Measurements from ENCODE around the gene ZNF12. TPM values are rescaled to one million over a fixed set of nuclear protein-coding genes. Genes with fewer than 3 reads are reported as not detected.

The ZNF12 gene
- total and polyA plus RNA-seq, 2 donors (not counting 1 experiment from before 2014, with no cell fraction given), result 15.9 to 17.8 TPM

DNA sequence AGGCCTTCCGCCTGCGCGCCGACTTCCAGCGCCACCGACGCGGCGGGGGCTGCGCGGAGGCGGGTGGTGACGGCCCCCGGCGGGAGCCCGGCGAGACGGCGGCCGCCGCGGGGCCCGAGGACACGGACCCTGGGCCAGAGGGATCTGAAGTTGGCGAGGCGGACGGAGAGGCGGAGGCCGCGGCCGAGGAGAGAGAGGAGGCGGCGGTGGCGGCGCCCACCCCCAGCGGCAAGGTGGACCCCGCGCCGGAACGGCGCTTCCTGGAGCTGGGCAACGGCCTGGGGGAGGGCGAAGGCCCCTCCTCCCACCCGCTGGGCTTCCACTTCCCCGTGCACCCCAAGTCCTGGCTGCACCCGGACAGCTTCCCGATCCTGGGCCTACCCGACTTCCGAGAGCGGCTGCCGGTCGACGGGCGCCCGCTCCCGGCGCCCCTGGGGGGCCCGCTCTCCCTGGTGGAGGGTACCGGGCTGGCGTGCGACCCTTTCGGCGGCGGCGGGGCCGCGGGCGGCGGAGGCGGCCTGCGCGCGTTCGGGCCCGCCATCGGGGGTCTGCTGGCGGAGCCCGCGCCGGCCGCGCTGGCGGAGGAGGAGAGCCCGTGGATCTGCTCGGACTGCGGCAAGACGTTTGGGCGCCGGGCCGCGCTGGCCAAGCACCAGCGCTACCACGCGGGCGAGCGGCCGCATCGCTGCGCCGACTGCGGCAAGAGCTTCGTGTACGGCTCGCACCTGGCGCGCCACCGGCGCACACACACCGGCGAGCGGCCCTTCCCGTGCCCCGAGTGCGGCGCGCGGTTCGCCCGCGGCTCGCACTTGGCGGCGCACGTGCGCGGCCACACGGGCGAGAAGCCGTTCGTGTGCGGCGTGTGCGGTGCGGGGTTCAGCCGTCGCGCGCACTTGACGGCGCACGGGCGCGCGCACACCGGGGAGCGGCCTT, 53.4 kb downstream of the ZNF12 start:
- no peak overlapping the region for H2AFZ ChIP-seq (ENCODE audit: low read length)
- no peak for DNase-seq (ENCODE audit: low read depth in 2 of 2)
- H3K4me3 ChIP-seq (replicated peaks in 1 of 4; ENCODE audit: control extremely low read depth in 1 of 4, insufficient read depth in 1 of 4, low read depth in 3 of 4, low read length in 4 of 4), result no peak overlapping the region
- no peak overlapping the region for H3K4me2 ChIP-seq (ENCODE audit: extremely low read depth, insufficient read depth, low read length)
- H3K79me2 ChIP-seq (ENCODE audit: control insufficient read depth, insufficient read depth, low read length), result no peaks in the 10 kb centered on the region
- no peaks in the 10 kb centered on the region for H3K4me1 ChIP-seq (ENCODE audit: control insufficient read depth, extremely low read depth, insufficient read depth, low read length)
- H3K9ac ChIP-seq (ENCODE audit: insufficient read depth, low read length), result no peak overlapping the region
- no peak overlapping the region for H3K27ac ChIP-seq (ENCODE audit: insufficient read depth, low read length)
- no peaks in the 10 kb centered on the region for H3K27me3 ChIP-seq (ENCODE audit: control insufficient read depth, insufficient read depth, low read length)
- TF ChIP-seq CTCF (conservative IDR thresholded peaks at IDR 0.05 in 1 of 2, IDR thresholded peaks at IDR 0.05 in 1 of 2; ENCODE audit: low read depth in 1 of 2, low read length in 2 of 2), result no peak
- peaks cover 20% of the 10 kb centered on the region for H3K36me3 ChIP-seq (ENCODE audit: control insufficient read depth, insufficient read depth, low read length)
- no peaks in the 10 kb centered on the region for H3K9me3 ChIP-seq (ENCODE audit: control insufficient read depth, insufficient read depth, low read depth, low read length)
- H4K20me1 ChIP-seq (ENCODE audit: control insufficient read depth, extremely low read depth, insufficient read depth, low read length), result no peaks in the 10 kb centered on the region

DNA sequence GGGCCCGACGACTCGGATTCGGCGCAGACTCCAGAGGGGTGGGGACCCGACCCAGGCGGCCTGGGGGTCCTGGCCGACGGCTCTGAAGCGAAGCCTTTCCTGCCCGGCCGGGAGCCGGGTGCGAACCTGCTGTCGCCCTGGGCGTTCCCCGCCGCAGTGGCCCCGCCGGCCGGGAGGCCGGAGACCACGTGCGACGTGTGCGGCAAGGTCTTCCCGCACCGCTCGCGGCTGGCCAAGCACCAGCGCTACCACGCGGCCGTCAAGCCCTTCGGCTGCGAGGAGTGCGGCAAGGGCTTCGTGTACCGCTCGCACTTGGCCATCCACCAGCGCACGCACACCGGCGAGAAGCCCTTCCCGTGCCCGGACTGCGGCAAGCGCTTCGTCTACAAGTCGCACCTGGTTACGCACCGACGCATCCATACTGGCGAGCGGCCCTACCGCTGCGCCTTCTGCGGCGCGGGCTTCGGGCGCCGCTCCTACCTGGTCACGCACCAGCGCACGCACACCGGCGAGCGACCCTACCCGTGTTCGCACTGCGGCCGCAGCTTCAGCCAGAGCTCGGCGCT, 54.2 kb downstream of the ZNF12 start:
- H3K27ac ChIP-seq (ENCODE audit: insufficient read depth, low read length), result no peak overlapping the region
- no peak for DNase-seq (ENCODE audit: low read depth in 2 of 2)
- no peak overlapping the region for H3K4me3 ChIP-seq (replicated peaks in 1 of 4; ENCODE audit: control extremely low read depth in 1 of 4, insufficient read depth in 1 of 4, low read depth in 3 of 4, low read length in 4 of 4)
- TF ChIP-seq EZH2 (IDR thresholded peaks at IDR 0.05; ENCODE audit: low read length, missing control alignments) (no peak), CTCF (conservative IDR thresholded peaks at IDR 0.05 in 1 of 2, IDR thresholded peaks at IDR 0.05 in 1 of 2; ENCODE audit: low read depth in 1 of 2, low read length in 2 of 2) (no peak)
- H3K4me2 ChIP-seq (ENCODE audit: extremely low read depth, insufficient read depth, low read length), result no peak overlapping the region
- no peaks in the 10 kb centered on the region for H4K20me1 ChIP-seq (ENCODE audit: control insufficient read depth, extremely low read depth, insufficient read depth, low read length)
- H3K36me3 ChIP-seq (ENCODE audit: control insufficient read depth, insufficient read depth, low read length), result peaks cover 26% of the 10 kb centered on the region
- H2AFZ ChIP-seq (ENCODE audit: low read length), result no peak overlapping the region
- no peaks in the 10 kb centered on the region for H3K9me3 ChIP-seq (ENCODE audit: control insufficient read depth, insufficient read depth, low read depth, low read length)
- no peaks in the 10 kb centered on the region for H3K27me3 ChIP-seq (ENCODE audit: control insufficient read depth, insufficient read depth, low read length)
- H3K4me1 ChIP-seq (ENCODE audit: control insufficient read depth, extremely low read depth, insufficient read depth, low read length), result no peaks in the 10 kb centered on the region
- no peaks in the 10 kb centered on the region for H3K79me2 ChIP-seq (ENCODE audit: control insufficient read depth, insufficient read depth, low read length)
- no peak overlapping the region for H3K9ac ChIP-seq (ENCODE audit: insufficient read depth, low read length)

GRCh38 chr7:6651851-6652445, 54.8 kb downstream of the ZNF12 start:
- no peaks in the 10 kb centered on the region for H3K4me1 ChIP-seq (ENCODE audit: control insufficient read depth, extremely low read depth, insufficient read depth, low read length)
- TF ChIP-seq EZH2 (IDR thresholded peaks at IDR 0.05; ENCODE audit: low read length, missing control alignments) (no peak), CTCF (conservative IDR thresholded peaks at IDR 0.05 in 1 of 2, IDR thresholded peaks at IDR 0.05 in 1 of 2; ENCODE audit: low read depth in 1 of 2, low read length in 2 of 2) (no peak)
- peaks cover 26% of the 10 kb centered on the region for H3K36me3 ChIP-seq (ENCODE audit: control insufficient read depth, insufficient read depth, low read length)
- H3K9ac ChIP-seq (ENCODE audit: insufficient read depth, low read length), result no peak overlapping the region
- no peaks in the 10 kb centered on the region for H4K20me1 ChIP-seq (ENCODE audit: control insufficient read depth, extremely low read depth, insufficient read depth, low read length)
- H3K27ac ChIP-seq (ENCODE audit: insufficient read depth, low read length), result no peak overlapping the region
- no peak overlapping the region for H2AFZ ChIP-seq (ENCODE audit: low read length)
- H3K4me3 ChIP-seq (replicated peaks in 1 of 4; ENCODE audit: control extremely low read depth in 1 of 4, insufficient read depth in 1 of 4, low read depth in 3 of 4, low read length in 4 of 4), result no peak overlapping the region
- DNase-seq (ENCODE audit: low read depth in 2 of 2), result no peak
- no peaks in the 10 kb centered on the region for H3K9me3 ChIP-seq (ENCODE audit: control insufficient read depth, insufficient read depth, low read depth, low read length)
- no peaks in the 10 kb centered on the region for H3K79me2 ChIP-seq (ENCODE audit: control insufficient read depth, insufficient read depth, low read length)
- no peak overlapping the region for H3K4me2 ChIP-seq (ENCODE audit: extremely low read depth, insufficient read depth, low read length)
- no peaks in the 10 kb centered on the region for H3K27me3 ChIP-seq (ENCODE audit: control insufficient read depth, insufficient read depth, low read length)

Measured in fibroblast of lung (primary cell).